GM19351 (cell line): ENCODE data around the gene MYRIP.

Experiments
- ATAC-seq: cut with Tn5 transposase; IDR thresholded peaks from one replicate; pipeline ENCODE4 v1.9.1; 2021; ENCODE audit warnings: mild to moderate bottlenecking, moderate library complexity; ENCODE audit not compliant: unreplicated experiment

Gene MYRIP

GRCh38 chr3:40308725-40309417 is 499.5 kb downstream of the MYRIP start:
- peak; percentile 4 for ATAC-seq

GRCh38 chr3:40309418-40309924 is 500.1 kb downstream of the MYRIP start, which contains the start of gene EIF1B:
Gene EIF1B (plus strand): TSS chr3:40309707. CDS start chr3:40309942, 235 bp downstream.
- ATAC-seq = peak; percentile 85
